ENCODE results near the gene COPRS. TPM values are rescaled to one million over a fixed set of nuclear protein-coding genes. Genes with fewer than 3 reads are reported as not detected.

COPRS gene
- total and polyA plus RNA-seq, 2 experiments from 2014 or later, result 51.5 to 62.6 TPM

GRCh38 chr17:31820691-31821435, 38.2 kb downstream of the COPRS start:
- Histone ChIP-seq H3K4me3 (no peak overlapping the region), H3K4me1 (ENCODE audit: insufficient read depth) (no peaks in the 10 kb centered on the region), H3K9me2 (ENCODE audit: insufficient read depth) (no peaks in the 10 kb centered on the region), H3K27ac (ENCODE audit: low read depth) (no peak overlapping the region), H3K36me3 (ENCODE audit: insufficient read depth) (no peaks in the 10 kb centered on the region), H3K27me3 (ENCODE audit: insufficient read depth) (no peaks in the 10 kb centered on the region), H2AFZ (no peak overlapping the region), H4K20me1 (replicated peaks; ENCODE audit: insufficient read depth) (no peaks in the 10 kb centered on the region), H3K79me2 (replicated peaks; ENCODE audit: insufficient read depth) (no peaks in the 10 kb centered on the region), H3K4me2 (no peak overlapping the region), H3F3A (replicated peaks; ENCODE audit: low read depth) (no peaks in the 10 kb centered on the region)
- no peaks in the 10 kb centered on the region for H3K4me1 Mint-ChIP-seq
- no peaks in the 10 kb centered on the region for H3K9me3 Mint-ChIP-seq
- ATAC-seq (no peak), DNase-seq (ENCODE audit: low spot score) (no peak)
- no peaks in the 10 kb centered on the region for H3K36me3 Mint-ChIP-seq (ENCODE audit: low read depth)
- H3K4me3 Mint-ChIP-seq, result no peak overlapping the region
- peaks cover 2% of the 10 kb centered on the region for H3K27me3 Mint-ChIP-seq (ENCODE audit: insufficient read depth, low read depth, poor library complexity)
- TF ChIP-seq ZNF114 (CRISPR knock-in tag; IDR thresholded peaks at IDR 0.05) (no peak), POLR2AphosphoS5 (IDR thresholded peaks at IDR 0.05; ENCODE audit: low read depth) (no peak), CTCF (conservative IDR thresholded peaks at IDR 0.05; ENCODE audit: low read depth in 2 of 2) (no peak), REST (IDR thresholded peaks at IDR 0.05; ENCODE audit: unreplicated experiment) (no peak), NANOG (IDR thresholded peaks at IDR 0.05; ENCODE audit: borderline replicate concordance) (no peak), ETS1 (IDR thresholded peaks at IDR 0.05) (no peak), ZNF331 (CRISPR knock-in tag; IDR thresholded peaks at IDR 0.05; ENCODE audit: low read depth) (no peak)
- TF ChIP-seq, protein P1, sequence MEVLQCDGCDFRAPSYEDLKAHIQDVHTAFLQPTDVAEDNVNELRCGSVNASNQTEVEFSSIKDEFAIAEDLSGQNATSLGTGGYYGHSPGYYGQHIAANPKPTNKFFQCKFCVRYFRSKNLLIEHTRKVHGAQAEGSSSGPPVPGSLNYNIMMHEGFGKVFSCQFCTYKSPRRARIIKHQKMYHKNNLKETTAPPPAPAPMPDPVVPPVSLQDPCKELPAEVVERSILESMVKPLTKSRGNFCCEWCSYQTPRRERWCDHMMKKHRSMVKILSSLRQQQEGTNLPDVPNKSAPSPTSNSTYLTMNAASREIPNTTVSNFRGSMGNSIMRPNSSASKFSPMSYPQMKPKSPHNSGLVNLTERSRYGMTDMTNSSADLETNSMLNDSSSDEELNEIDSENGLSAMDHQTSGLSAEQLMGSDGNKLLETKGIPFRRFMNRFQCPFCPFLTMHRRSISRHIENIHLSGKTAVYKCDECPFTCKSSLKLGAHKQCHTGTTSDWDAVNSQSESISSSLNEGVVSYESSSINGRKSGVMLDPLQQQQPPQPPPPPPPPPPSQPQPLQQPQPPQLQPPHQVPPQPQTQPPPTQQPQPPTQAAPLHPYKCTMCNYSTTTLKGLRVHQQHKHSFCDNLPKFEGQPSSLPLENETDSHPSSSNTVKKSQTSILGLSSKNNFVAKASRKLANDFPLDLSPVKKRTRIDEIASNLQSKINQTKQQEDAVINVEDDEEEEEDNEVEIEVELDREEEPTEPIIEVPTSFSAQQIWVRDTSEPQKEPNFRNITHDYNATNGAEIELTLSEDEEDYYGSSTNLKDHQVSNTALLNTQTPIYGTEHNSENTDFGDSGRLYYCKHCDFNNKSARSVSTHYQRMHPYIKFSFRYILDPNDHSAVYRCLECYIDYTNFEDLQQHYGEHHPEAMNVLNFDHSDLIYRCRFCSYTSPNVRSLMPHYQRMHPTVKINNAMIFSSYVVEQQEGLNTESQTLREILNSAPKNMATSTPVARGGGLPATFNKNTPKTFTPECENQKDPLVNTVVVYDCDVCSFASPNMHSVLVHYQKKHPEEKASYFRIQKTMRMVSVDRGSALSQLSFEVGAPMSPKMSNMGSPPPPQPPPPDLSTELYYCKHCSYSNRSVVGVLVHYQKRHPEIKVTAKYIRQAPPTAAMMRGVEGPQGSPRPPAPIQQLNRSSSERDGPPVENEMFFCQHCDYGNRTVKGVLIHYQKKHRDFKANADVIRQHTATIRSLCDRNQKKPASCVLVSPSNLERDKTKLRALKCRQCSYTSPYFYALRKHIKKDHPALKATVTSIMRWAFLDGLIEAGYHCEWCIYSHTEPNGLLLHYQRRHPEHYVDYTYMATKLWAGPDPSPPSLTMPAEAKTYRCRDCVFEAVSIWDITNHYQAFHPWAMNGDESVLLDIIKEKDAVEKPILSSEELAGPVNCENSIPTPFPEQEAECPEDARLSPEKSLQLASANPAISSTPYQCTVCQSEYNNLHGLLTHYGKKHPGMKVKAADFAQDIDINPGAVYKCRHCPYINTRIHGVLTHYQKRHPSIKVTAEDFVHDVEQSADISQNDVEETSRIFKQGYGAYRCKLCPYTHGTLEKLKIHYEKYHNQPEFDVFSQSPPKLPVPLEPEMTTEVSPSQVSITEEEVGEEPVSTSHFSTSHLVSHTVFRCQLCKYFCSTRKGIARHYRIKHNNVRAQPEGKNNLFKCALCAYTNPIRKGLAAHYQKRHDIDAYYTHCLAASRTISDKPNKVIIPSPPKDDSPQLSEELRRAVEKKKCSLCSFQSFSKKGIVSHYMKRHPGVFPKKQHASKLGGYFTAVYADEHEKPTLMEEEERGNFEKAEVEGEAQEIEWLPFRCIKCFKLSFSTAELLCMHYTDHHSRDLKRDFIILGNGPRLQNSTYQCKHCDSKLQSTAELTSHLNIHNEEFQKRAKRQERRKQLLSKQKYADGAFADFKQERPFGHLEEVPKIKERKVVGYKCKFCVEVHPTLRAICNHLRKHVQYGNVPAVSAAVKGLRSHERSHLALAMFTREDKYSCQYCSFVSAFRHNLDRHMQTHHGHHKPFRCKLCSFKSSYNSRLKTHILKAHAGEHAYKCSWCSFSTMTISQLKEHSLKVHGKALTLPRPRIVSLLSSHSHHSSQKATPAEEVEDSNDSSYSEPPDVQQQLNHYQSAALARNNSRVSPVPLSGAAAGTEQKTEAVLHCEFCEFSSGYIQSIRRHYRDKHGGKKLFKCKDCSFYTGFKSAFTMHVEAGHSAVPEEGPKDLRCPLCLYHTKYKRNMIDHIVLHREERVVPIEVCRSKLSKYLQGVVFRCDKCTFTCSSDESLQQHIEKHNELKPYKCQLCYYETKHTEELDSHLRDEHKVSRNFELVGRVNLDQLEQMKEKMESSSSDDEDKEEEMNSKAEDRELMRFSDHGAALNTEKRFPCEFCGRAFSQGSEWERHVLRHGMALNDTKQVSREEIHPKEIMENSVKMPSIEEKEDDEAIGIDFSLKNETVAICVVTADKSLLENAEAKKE (CRISPR knock-in tag; IDR thresholded peaks at IDR 0.05), result no peak
- no peak overlapping the region for H3K27ac Mint-ChIP-seq

Data from GM23338 (cell line).